ENCODE results near the gene PPARGC1A.

DNA sequence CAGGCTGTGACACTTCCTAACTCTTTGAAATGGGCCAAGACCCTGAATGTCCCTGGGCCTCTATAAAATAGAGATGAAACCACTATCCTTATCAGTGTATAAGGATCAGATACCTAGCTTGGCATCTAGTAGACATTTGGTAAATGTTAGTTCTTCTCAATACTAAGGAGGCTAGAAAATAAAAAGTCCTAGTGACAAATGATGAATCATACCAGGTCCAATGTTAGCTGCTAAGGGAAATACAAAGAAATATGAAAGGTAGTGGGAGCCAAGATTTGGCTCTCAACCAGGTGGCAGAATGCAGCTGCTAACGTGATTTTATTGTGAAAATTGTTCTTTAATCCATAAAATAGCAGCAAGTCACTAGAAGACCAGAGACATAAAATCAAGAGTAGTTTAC lies 19.8 kb upstream of the PPARGC1A start:
- no peak for TF ChIP-seq EP300 (IDR thresholded peaks at IDR 0.05)
- no peak for TF ChIP-seq POLR2AphosphoS5 (IDR thresholded peaks at IDR 0.05)
- TF ChIP-seq POLR2A (IDR thresholded peaks at IDR 0.05; ENCODE audit: low read depth), result no peak
